Ovary (tissue), 3 donors: ENCODE measurements around the gene GALNTL6.

Source experiments
- CTCF ChIP-seq, 3 donors: fragments of 450-650 bp in 2 of 3; fragments of 200-600 bp in 1 of 3; IDR thresholded peaks; one replicate each; pipeline versions ENCODE4 v1.5.1 to v1.8.0; 2016 to 2022; ENCODE audit warnings: antibody characterized with exemption in 3 of 3, mild to moderate bottlenecking in 1 of 3
- EP300 ChIP-seq: sonication (generic); formaldehyde crosslinking; IDR thresholded peaks from one replicate; pipeline ENCODE4 v1.6.1; 2017; ENCODE audit warnings: antibody characterized with exemption
- POLR2A ChIP-seq: fragments of 450-650 bp; IDR thresholded peaks from one replicate; pipeline ENCODE4 v1.6.1; 2017; ENCODE audit warnings: antibody characterized with exemption, mild to moderate bottlenecking, moderate library complexity
- donor health status: DM: no; HTN: no; CAD: no.

- TF ChIP-seq CTCF (IDR thresholded peaks at IDR 0.05): no peak
- TF ChIP-seq POLR2A: no peak
- no peak for TF ChIP-seq EP300
Observed at GRCh38 chr4:171846893-171847292, 33.7 kb downstream of the GALNTL6 start.
